Progenitor cell of endocrine pancreas (in vitro differentiated cells): ENCODE data around the gene CENPK. TPM values are rescaled to one million over a fixed set of nuclear protein-coding genes. Genes with fewer than 3 reads are reported as not detected.

Experiments
- DNase-seq: peaks from one replicate; pipeline ENCODE4 v3.0.0; 2021; ENCODE audit warnings: low spot score; ENCODE audit not compliant: unreplicated experiment
- H3K27ac Mint-ChIP-seq: 2 replicates; pipeline ENCODE4 v1.8.0; 2021; ENCODE audit warnings: mild to moderate bottlenecking, moderate library complexity, mixed read lengths
- H3K27me3 Mint-ChIP-seq: 2 replicates; pipeline ENCODE4 v1.8.0; 2021; ENCODE audit warnings: mixed read lengths
- H3K36me3 Mint-ChIP-seq: 2 replicates; pipeline ENCODE4 v1.8.0; 2022; ENCODE audit warnings: mixed read lengths; ENCODE audit not compliant: insufficient read depth
- H3K4me1 Mint-ChIP-seq: 2 replicates; pipeline ENCODE4 v1.8.0; 2021; ENCODE audit warnings: low read depth, mixed read lengths
- H3K4me3 Mint-ChIP-seq: 2 replicates; pipeline ENCODE4 v1.8.0; 2021; ENCODE audit warnings: low read depth, mild to moderate bottlenecking, moderate library complexity, mixed read lengths
- H3K9me3 Mint-ChIP-seq: 2 replicates; pipeline ENCODE4 v1.8.0; 2021; ENCODE audit warnings: low read depth, mixed read lengths
- total RNA-seq: library from RNA; stranded (reverse); gene quantifications from 2 replicates; pipeline ENCODE4 v1.2.1, GENCODE V29; 2021
- TF ChIP-seq, protein P1 (sequence below): fragments of 200-600 bp; sonication (generic); IDR thresholded peaks from one replicate; pipeline ENCODE4 v1.5.0; 2021; ENCODE audit warnings: antibody characterized with exemption, mild to moderate bottlenecking; ENCODE audit not compliant: unreplicated experiment

CENPK gene
- total RNA-seq, 1 donor from 2014 or later: 36.3 TPM

- Mint-ChIP-seq H3K4me1 (no peaks in the 10 kb centered on the region), H3K27me3 (no peaks in the 10 kb centered on the region), H3K9me3 (no peaks in the 10 kb centered on the region), H3K27ac (no peak overlapping the region), H3K36me3 (peaks cover 19% of the 10 kb centered on the region), H3K4me3 (no peak overlapping the region)
- DNase-seq: no peak
- TF ChIP-seq, protein P1, sequence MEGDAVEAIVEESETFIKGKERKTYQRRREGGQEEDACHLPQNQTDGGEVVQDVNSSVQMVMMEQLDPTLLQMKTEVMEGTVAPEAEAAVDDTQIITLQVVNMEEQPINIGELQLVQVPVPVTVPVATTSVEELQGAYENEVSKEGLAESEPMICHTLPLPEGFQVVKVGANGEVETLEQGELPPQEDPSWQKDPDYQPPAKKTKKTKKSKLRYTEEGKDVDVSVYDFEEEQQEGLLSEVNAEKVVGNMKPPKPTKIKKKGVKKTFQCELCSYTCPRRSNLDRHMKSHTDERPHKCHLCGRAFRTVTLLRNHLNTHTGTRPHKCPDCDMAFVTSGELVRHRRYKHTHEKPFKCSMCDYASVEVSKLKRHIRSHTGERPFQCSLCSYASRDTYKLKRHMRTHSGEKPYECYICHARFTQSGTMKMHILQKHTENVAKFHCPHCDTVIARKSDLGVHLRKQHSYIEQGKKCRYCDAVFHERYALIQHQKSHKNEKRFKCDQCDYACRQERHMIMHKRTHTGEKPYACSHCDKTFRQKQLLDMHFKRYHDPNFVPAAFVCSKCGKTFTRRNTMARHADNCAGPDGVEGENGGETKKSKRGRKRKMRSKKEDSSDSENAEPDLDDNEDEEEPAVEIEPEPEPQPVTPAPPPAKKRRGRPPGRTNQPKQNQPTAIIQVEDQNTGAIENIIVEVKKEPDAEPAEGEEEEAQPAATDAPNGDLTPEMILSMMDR: no peak
Measured at GRCh38 chr5:65577141-65577540, 14.2 kb upstream of the CENPK start.

DNA sequence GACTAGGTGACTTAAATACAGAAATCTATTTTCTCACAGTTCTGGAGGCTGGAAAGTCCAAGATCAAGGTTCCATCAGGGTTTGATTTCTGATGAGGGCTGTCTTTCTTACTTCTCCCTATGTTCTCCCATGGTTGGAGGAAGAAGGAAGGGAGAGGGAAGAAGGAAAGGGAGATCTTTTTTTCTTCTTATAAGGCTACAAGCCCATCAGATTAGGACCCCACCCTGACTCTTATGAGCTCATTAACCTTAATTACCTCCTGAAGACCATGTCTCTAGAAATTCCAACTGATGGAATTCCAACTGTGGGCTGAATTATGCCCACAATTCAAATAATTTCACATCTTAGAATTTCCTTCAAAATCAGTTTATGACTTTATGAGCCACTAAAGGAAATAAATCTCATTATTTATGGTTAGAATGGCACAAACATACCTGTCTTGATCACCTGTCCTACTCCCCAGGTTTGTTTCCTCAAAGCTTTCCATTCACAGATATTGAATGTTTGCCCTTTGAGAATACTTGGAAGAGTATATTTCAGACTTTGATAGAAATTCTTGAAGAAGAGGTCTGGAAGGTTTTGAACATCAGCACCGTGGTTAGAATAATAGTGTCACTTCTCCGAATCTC lies 7.7 kb upstream of the CENPK start:
- Mint-ChIP-seq H3K9me3 (no peaks in the 10 kb centered on the region), H3K27me3 (no peaks in the 10 kb centered on the region), H3K27ac (no peak overlapping the region), H3K4me3 (no peak overlapping the region), H3K4me1 (no peaks in the 10 kb centered on the region), H3K36me3 (peaks cover 10% of the 10 kb centered on the region)
- no peak for DNase-seq
- TF ChIP-seq, protein P1: no peak

DNA sequence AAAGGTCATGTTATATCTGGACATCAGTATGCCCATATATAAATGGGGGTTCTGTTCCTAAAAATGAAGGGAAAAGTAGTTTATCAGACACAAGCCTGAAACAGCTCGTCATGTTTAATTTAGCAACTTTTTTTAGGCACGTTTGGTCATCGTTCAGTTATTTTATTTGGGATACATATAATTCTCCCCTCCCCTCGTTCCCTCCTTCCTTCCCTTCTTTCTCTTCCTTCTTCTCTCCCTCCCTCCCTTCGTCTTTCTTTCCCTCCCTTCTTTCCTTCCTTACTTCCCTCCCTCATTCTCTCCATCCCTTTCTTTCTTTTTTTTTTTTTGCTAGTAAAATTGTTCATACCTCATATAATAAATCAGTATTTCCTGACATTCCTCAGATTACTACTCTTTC lies 3.5 kb upstream of the CENPK start:
- no peak for DNase-seq
- Mint-ChIP-seq H3K4me1 (peaks cover 16% of the 10 kb centered on the region), H3K36me3 (peaks cover 3% of the 10 kb centered on the region), H3K4me3 (no peak overlapping the region), H3K27ac (no peak overlapping the region), H3K27me3 (no peaks in the 10 kb centered on the region), H3K9me3 (no peaks in the 10 kb centered on the region)
- TF ChIP-seq, protein P1: no peak

DNA sequence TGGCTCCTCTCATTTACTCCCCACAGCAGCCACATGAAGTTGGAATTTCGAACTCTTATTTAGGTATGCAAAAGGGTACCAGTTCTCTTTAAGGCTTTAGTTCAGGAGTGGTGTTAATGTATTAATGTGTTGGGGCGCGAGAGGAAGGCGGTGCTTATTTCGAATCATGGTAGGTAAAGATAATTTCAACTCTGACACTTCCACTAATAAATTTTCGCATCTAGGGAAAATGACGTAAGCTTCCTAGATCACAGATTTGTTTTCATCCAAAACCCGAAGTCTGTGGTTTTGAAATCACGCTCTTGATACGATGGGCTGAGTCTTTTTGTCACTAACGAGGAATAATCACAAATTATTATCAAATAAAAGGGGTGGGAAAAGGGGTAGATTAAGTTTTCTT lies 809 bp upstream of the CENPK start:
- TF ChIP-seq, protein P1: no peak
- DNase-seq: no peak
- Mint-ChIP-seq H3K4me3 (peak overlapping the region; percentile 92), H3K27me3 (no peaks in the 10 kb centered on the region), H3K36me3 (peaks cover 3% of the 10 kb centered on the region), H3K9me3 (no peaks in the 10 kb centered on the region), H3K4me1 (peaks cover 16% of the 10 kb centered on the region), H3K27ac (peak overlapping the region; percentile 99)

GRCh38 chr5:65556718-65557117 lies 6.2 kb downstream of the CENPK start:
- Mint-ChIP-seq H3K4me3 (no peak overlapping the region), H3K9me3 (no peaks in the 10 kb centered on the region), H3K36me3 (no peaks in the 10 kb centered on the region), H3K27ac (no peak overlapping the region), H3K4me1 (no peaks in the 10 kb centered on the region), H3K27me3 (no peaks in the 10 kb centered on the region)
- TF ChIP-seq, protein P1: no peak
- no peak for DNase-seq
